ENCODE results near the gene AGAP1. TPM values are rescaled to one million over a fixed set of nuclear protein-coding genes. Genes with fewer than 3 reads are reported as not detected.

AGAP1 gene
- total and polyA plus RNA-seq, 2 donors from 2014 or later: 8.1 to 44.5 TPM

DNA sequence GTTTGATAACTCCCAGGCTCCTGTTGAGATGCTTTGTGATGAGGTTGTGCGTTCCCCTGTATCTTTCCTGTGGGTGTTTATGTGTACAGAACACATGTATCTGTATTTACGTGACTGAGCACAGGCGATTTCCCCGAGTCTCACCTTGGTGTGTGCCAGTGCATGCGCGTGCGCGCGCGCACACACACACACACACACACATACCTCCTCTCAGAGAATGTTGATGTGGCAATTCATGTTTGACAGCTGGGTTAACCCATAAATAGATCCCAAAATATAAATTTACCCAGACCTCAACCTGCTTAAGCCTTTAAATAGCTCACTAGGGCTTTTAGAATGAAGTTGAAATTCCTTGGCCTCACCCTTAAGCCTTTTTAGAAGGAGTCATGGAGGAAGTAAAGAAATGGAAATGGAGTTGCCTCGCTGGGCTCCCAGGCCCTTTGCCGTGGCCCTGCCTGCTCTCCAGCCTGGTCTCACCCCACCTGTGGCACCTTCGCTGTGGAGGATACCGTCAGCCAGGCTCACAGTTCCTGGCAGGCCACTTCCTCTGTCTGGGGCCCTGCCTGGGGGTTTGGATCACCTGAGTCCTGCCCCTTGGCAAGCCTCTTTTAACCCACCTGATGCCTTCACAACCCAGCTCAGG, 20.3 kb downstream of the AGAP1 start:
- Histone ChIP-seq H3K9me3 (ENCODE audit: control insufficient read depth in 2 of 3, insufficient read depth in 1 of 3, low read length in 3 of 3) (peaks cover 0 to 3% (median 0%) of the 10 kb centered on the region in 3 donors), H3K4me1 (ENCODE audit: control insufficient read depth in 2 of 3, insufficient read depth in 2 of 3, low read depth in 1 of 3, low read length in 3 of 3) (peaks cover 8 to 42% (median 42%) of the 10 kb centered on the region in 3 donors), H3K27ac (ENCODE audit: low read depth in 2 of 2, low read length in 2 of 2) (peak overlapping the region; percentile 92 to 93), H3K9ac (ENCODE audit: low read length in 3 of 3) (no peak overlapping the region), H3K36me3 (ENCODE audit: control insufficient read depth in 2 of 3, insufficient read depth in 3 of 3, low read length in 3 of 3) (no peaks in the 10 kb centered on the region), H3K4me3 (ENCODE audit: low read length in 3 of 3) (no peak overlapping the region), H3K27me3 (ENCODE audit: control insufficient read depth, insufficient read depth, low read length) (no peaks in the 10 kb centered on the region)
- intact Hi-C loops (cut with DNase I): no loop called here
- FAIRE-seq: no peak
- TF ChIP-seq, protein P1, sequence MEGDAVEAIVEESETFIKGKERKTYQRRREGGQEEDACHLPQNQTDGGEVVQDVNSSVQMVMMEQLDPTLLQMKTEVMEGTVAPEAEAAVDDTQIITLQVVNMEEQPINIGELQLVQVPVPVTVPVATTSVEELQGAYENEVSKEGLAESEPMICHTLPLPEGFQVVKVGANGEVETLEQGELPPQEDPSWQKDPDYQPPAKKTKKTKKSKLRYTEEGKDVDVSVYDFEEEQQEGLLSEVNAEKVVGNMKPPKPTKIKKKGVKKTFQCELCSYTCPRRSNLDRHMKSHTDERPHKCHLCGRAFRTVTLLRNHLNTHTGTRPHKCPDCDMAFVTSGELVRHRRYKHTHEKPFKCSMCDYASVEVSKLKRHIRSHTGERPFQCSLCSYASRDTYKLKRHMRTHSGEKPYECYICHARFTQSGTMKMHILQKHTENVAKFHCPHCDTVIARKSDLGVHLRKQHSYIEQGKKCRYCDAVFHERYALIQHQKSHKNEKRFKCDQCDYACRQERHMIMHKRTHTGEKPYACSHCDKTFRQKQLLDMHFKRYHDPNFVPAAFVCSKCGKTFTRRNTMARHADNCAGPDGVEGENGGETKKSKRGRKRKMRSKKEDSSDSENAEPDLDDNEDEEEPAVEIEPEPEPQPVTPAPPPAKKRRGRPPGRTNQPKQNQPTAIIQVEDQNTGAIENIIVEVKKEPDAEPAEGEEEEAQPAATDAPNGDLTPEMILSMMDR (IDR thresholded peaks at IDR 0.05; ENCODE audit: borderline replicate concordance, extremely low read depth, insufficient read depth): no peak
- no peak for DNase-seq

DNA sequence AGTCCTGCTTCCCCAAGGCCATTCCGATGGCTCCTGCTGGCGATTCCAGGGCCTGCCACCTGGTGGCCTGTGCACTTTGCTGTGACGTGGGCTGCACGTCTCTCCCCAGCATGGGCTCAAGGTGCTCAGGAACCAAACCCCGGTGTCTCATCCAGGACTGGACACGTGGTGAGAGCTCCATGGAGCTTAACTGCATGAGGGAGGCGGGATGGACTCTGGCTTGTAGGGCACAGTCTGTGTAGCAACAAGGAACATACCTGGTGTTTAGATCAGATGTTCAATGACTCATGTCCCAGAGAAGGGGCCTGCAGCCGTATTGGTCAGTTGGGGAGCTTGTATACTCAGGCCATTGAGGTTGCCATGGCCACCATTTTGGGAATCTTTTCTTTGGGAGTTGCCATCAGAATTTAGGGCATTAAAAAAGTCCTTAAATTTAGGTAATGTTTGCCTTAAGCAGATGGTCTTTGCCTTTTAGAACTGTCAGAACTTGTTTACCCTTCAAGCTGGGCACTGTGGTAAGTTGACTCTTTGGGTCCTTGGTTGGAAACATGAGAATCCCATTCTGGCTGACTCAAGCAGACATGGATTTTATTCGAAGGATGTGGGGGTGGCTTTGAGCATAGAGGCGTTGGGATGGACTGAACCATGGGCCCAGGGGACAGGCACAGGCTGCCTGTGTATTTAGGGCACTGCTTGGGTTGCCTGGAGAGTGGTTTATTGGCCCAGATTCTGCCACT, 21.0 kb downstream of the AGAP1 start:
- TF ChIP-seq, protein P1 (IDR thresholded peaks at IDR 0.05; ENCODE audit: borderline replicate concordance, extremely low read depth, insufficient read depth): peak; percentile 44
- peaks cover 0 to 3% (median 0%) of the 10 kb centered on the region in 3 donors for H3K9me3 ChIP-seq (ENCODE audit: control insufficient read depth in 2 of 3, insufficient read depth in 1 of 3, low read length in 3 of 3)
- H3K27me3 ChIP-seq (ENCODE audit: control insufficient read depth, insufficient read depth, low read length): no peaks in the 10 kb centered on the region
- no peaks in the 10 kb centered on the region for H3K36me3 ChIP-seq (ENCODE audit: control insufficient read depth in 2 of 3, insufficient read depth in 3 of 3, low read length in 3 of 3)
- intact Hi-C loops (cut with DNase I): no loop called here
- DNase-seq (peak in 1 of 5 donors; percentile 47), FAIRE-seq (no peak)
- H3K4me1 ChIP-seq (ENCODE audit: control insufficient read depth in 2 of 3, insufficient read depth in 2 of 3, low read depth in 1 of 3, low read length in 3 of 3): peaks cover 8 to 42% (median 42%) of the 10 kb centered on the region in 3 donors
- H3K27ac ChIP-seq (ENCODE audit: low read depth in 2 of 2, low read length in 2 of 2): peak overlapping the region; percentile 92 to 93
- no peak overlapping the region for H3K9ac ChIP-seq (ENCODE audit: low read length in 3 of 3)
- H3K4me3 ChIP-seq (ENCODE audit: low read length in 3 of 3): no peak overlapping the region

DNA sequence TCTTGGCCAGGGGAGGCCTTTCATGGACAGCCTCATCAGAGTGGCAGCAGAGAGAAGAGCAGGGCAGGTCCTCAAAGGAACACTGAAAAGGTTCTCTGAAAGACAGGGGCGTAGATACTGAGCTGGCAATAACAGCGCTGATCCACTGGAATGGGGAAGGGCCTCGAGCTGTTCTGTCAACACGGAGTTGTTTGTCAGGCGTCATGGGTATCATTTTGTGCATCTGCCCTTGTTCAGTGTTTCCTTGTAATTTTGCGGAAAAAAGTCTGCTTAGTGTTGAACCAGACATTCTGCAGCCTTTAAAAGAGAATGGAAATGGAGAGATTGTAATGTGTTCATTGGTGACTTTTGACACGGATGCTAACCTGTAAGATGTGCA, 21.5 kb downstream of the AGAP1 start:
- H3K9ac ChIP-seq (ENCODE audit: low read length in 3 of 3): no peak overlapping the region
- H3K27me3 ChIP-seq (ENCODE audit: control insufficient read depth, insufficient read depth, low read length): no peaks in the 10 kb centered on the region
- no peak overlapping the region for H3K4me3 ChIP-seq (ENCODE audit: low read length in 3 of 3)
- H3K36me3 ChIP-seq (ENCODE audit: control insufficient read depth in 2 of 3, insufficient read depth in 3 of 3, low read length in 3 of 3): no peaks in the 10 kb centered on the region
- DNase-seq: no peak
- FAIRE-seq: no peak
- intact Hi-C loops (cut with DNase I): no loop called here
- H3K27ac ChIP-seq (ENCODE audit: low read depth in 2 of 2, low read length in 2 of 2): peak overlapping the region; percentile 71 to 86
- H3K4me1 ChIP-seq (ENCODE audit: control insufficient read depth in 2 of 3, insufficient read depth in 2 of 3, low read depth in 1 of 3, low read length in 3 of 3): peaks cover 8 to 42% (median 38%) of the 10 kb centered on the region in 3 donors
- TF ChIP-seq, protein P1 (IDR thresholded peaks at IDR 0.05; ENCODE audit: borderline replicate concordance, extremely low read depth, insufficient read depth): no peak
- H3K9me3 ChIP-seq (ENCODE audit: control insufficient read depth in 2 of 3, insufficient read depth in 1 of 3, low read length in 3 of 3): peaks cover 0 to 3% (median 0%) of the 10 kb centered on the region in 3 donors

Measured in kidney (tissue), 14 donors.